Measurements from ENCODE around the gene SEC14L5. TPM values are rescaled to one million over a fixed set of nuclear protein-coding genes. Genes with fewer than 3 reads are reported as not detected.

SEC14L5 gene
- total RNA-seq = under 0.01 and 0.13 TPM in 2 replicates

DNA sequence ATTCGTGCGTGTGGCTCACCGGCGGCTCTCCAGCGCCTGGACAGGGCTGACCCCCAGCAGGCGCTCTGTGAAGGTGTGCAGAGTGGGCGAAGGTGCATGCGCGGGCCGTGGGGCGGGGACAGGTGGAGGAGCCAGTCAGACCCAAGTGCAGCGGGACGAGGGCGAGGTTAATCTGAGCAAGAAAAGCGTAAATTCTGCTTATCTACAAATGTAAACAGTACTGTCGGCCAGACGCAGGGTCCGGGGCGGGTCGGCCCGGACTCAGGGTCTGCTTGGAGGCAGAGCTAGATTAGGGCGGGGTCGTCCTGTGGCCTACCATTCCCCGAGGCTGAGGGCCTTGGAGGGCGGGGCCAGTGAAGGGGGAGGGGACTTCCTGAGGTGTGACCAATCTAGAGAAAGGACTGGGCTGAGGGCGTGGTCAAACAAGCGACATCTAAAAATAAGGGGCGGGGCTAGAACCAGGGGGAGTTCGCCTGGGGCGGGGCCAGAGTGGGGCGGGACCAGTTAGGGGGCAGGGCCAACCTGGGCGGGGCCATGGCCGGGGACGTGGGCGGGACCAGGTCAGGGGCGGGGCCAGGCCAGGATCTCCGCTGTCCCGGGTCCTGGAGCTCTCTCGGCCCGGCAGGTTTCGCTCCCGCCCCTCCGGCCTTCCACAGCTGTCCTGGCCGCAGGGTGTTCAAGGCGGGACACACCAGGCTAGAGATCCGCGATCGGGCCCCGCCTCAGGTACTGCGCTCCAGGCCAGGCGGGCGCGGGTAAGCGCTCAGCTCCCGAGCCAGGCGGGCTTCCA, at the start of gene SEC14L5:
SEC14L5 (plus strand) TSS at position 611 of the 790 bp plus-strand sequence. CDS start 994 bp downstream, outside the sequence.

DNA sequence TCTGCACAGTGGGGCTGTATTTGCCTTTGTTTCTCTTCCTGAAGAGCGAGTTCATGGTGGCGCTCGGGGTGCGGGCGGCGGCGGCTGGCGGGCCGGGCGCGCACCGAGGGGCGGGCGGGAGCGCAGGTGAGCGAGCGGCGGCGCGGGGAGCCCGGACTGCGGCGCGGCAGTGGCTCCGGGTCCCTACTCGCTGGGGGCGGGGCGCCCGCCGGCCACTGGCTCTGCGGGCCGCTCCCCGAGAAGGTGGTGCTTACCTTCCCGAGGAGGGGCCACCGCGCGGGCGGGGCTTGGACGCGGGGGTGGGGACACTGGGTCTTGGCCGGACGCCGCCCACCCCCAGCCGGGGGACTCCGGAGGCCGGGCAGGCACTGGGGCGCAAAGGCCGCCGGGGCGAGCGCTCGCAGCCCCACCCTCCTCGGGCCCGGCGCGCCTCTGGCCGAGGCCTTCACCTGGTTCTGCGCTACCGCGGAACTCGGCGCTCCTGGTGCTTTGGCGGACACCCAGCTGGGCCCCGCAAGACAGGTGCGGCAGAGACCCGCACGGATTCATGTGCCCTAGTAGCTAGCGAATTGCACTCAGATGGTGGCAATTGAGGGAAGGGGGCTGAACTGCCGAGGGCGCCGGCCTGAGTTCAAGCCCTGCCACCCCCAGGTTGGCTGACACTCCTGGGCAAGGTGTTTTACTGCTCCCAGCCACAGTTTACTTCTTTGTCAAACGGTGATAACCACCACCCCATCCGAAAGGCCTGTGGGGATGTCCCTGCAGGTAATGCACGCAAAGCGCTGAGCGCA, 20.9 kb upstream of the SEC14L5 start, which contains the start of gene PPL:
PPL (minus strand) TSS at position 158 of the 791 bp plus-strand sequence; CDS start at position 55, 103 bp downstream.

DNA sequence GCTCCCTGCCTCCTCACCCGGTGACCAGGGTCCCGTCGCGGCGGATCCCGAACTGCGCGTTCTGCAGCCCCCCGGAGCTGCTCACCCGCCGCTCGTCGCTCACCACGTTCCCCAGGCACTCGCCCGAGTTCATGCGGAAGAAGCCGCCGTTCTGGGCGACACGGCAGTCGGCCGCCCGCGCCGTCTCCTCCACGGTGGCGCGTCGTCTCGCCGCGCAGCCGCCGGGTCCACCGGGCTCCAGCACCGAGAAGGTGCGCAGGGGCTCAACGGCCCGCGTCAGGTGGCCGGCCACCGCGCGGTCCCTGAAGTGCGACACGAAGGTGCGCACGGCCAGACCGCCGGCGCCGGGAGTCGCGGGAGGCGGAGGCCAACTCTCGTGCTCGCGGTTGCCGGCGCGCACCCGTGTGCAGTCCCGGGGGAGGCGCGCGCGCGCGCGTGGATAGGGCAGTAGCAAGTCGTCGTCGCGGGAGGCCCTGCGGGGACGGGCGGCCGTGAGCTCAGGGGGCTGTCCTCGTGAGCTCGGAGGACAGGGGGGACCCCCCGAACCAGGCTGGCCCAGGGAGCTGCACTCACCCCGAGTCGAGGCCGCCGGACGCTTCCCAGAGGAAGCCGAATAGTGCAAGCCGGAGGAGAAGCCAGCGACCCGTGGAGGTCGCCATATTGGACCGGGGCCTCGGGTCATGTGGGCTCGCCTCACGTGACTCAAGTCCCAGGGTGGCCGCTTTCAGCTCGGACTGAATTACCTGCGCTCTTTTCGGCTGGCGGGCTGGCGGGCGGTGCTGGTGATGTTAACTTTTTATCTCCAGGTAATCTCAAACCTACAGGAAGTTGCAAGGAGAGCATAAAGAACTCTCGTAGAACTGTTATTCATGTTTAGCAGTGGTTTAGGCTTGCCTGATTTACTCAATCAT, 75.4 kb downstream of the SEC14L5 start, which contains the start of gene NAGPA:
NAGPA (minus strand) TSS at position 680 of the 911 bp plus-strand sequence; CDS start at position 659, 21 bp downstream.

DNA sequence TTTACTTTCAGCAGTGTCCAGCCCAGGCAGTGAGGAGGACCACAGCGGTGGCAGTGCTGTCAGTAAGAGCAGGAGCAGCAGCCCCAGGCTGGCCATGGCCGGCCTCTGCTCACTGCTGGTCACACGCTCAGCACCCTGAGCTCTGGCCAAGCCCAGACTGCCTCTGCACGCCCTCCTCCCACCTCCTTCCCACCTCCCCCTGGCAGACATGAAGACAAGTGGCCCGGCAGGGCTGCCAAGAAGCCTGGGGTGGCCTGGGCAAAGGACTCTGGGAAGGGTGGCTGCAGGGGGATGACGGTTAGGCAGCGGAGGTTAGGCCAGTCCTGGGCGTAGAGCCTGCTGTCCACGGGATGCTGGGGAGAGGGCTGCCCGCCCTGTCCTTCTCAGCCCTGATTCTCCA, 107.7 kb downstream of the SEC14L5 start, which contains the start of gene C16orf89:
C16orf89 (minus strand) TSS at position 144 of the 400 bp plus-strand sequence; CDS start at position 96, 48 bp downstream.

Other genes with a start within 250 kb of the SEC14L5 start
- gene ANKS3, start 224.1 kb upstream of the SEC14L5 start, total RNA-seq = 18.6 and 27.8 TPM in 2 replicates
- gene DNAAF8, start 223.8 kb upstream of the SEC14L5 start, total RNA-seq = 0.63 and 0.81 TPM in 2 replicates
- gene ZNF500, start 191.2 kb upstream of the SEC14L5 start, total RNA-seq = 8.8 and 15.7 TPM in 2 replicates
- not detected in 2 replicates for gene SEPTIN12, start 170.0 kb upstream of the SEC14L5 start, total RNA-seq
- not detected in 2 replicates for gene SMIM22, start 163.0 kb upstream of the SEC14L5 start, total RNA-seq
- 25.9 and 45.0 TPM in 2 replicates for gene ROGDI, start 155.7 kb upstream of the SEC14L5 start, total RNA-seq
- gene GLYR1, start 111.0 kb upstream of the SEC14L5 start, total RNA-seq = 37.8 and 38.3 TPM in 2 replicates
- 26.9 and 30.3 TPM in 2 replicates for gene UBN1, start 110.8 kb upstream of the SEC14L5 start, total RNA-seq
- 2.0 and 23.8 TPM in 2 replicates for gene PPL, start 21.2 kb upstream of the SEC14L5 start, total RNA-seq
- gene NAGPA, start 75.6 kb downstream of the SEC14L5 start, total RNA-seq = 30.5 and 32.6 TPM in 2 replicates
- gene C16orf89, start 107.6 kb downstream of the SEC14L5 start, total RNA-seq = not detected in 2 replicates
- 30.8 and 37.2 TPM in 2 replicates for gene ALG1, start 113.5 kb downstream of the SEC14L5 start, total RNA-seq
- 12.8 and 26.9 TPM in 2 replicates for gene EEF2KMT, start 139.5 kb downstream of the SEC14L5 start, total RNA-seq